Smooth muscle cell (in vitro differentiated cells): ENCODE data around the gene ESRRG. TPM values are rescaled to one million over a fixed set of nuclear protein-coding genes. Genes with fewer than 3 reads are reported as not detected.

Experiments used
- DNase-seq: peaks from one replicate; lab custom pipeline; 2025; ENCODE audit not compliant: unreplicated experiment; lab: John Stamatoyannopoulos, UW
- H2AFZ ChIP-seq: fragments of 200-600 bp; sonication (generic); 2 replicates; pipeline ENCODE4 v1.6.0; 2016; ENCODE audit warnings: antibody characterized with exemption, low read depth, mild to moderate bottlenecking
- H3F3A ChIP-seq: fragments of 200-600 bp; sonication (generic); 2 replicates; pipeline ENCODE4 v1.6.0; 2017; ENCODE audit warnings: antibody characterized with exemption, low read depth
- H3K27ac ChIP-seq: fragments of 200-600 bp; sonication (generic); 2 replicates; pipeline ENCODE4 v1.5.1; 2016; ENCODE audit warnings: low read depth, mild to moderate bottlenecking
- H3K27me3 ChIP-seq: fragments of 200-600 bp; sonication (generic); 2 replicates; pipeline ENCODE4 v1.6.1; 2016; ENCODE audit warnings: low read depth, mild to moderate bottlenecking
- H3K36me3 ChIP-seq: fragments of 200-600 bp; sonication (generic); 2 replicates; pipeline ENCODE4 v1.5.1; 2016; ENCODE audit warnings: low read depth
- H3K4me1 ChIP-seq: fragments of 200-600 bp; sonication (generic); 2 replicates; pipeline ENCODE4 v1.5.1; 2016; ENCODE audit warnings: low read depth
- H3K4me2 ChIP-seq: fragments of 200-600 bp; sonication (generic); 2 replicates; pipeline ENCODE4 v1.6.0; 2016; ENCODE audit warnings: mild to moderate bottlenecking
- H3K4me3 ChIP-seq: fragments of 200-600 bp; sonication (generic); 2 replicates; pipeline ENCODE4 v1.5.1; 2016; ENCODE audit warnings: mild to moderate bottlenecking
- H3K79me2 ChIP-seq: fragments of 200-600 bp; sonication (generic); 2 replicates; pipeline ENCODE4 v1.6.0; 2016; ENCODE audit warnings: low read depth, mild to moderate bottlenecking
- H3K9ac ChIP-seq: fragments of 200-600 bp; sonication (generic); 2 replicates; pipeline ENCODE4 v1.6.0; 2016; ENCODE audit warnings: low read depth
- H3K9me3 ChIP-seq: fragments of 200-600 bp; sonication (generic); replicated peaks from 2 replicates; pipeline ENCODE4 v1.5.1; 2016; ENCODE audit warnings: low read depth
- H4K20me1 ChIP-seq: fragments of 200-600 bp; sonication (generic); 2 replicates; pipeline ENCODE4 v1.6.0; 2016; ENCODE audit warnings: low read depth
- CTCF ChIP-seq: fragments of 200-600 bp; sonication (generic); IDR thresholded peaks from 2 replicates; pipeline ENCODE4 v1.5.1; 2017; ENCODE audit warnings: borderline replicate concordance, mild to moderate bottlenecking, antibody characterized with exemption; ENCODE audit not compliant: insufficient read depth, poor library complexity, severe bottlenecking
- WGBS: methylation state at CpG from one replicate; pipeline ENCODE4 v1.1.7; 2016; ENCODE audit warnings: low lambda C conversion rate; 5-methylcytosine and 5-hydroxymethylcytosine counted together
- polyA plus RNA-seq: library from polyadenylated mRNA; unstranded; fragments of >200 nt; fragmentation: Nextera tagmentation; extraction: Ambion mirVana; gene quantifications from 2 replicates; pipeline ENCODE4 v1.2.1, GENCODE V29; 2016
- total RNA-seq: library from RNA; depleted of rRNA; stranded (reverse); fragments of >200 nt; gene quantifications from 2 replicates; pipeline ENCODE4 v1.2.3, GENCODE V29; 2014

The ESRRG gene
- total and polyA plus RNA-seq, 2 experiments from 2014 or later, result 0.26 TPM; not detected in 1

GRCh38 chr1:216726435-216726834 lies 3.2 kb upstream of the ESRRG start:
- Histone ChIP-seq H3K27me3 (peaks cover 65% of the 10 kb centered on the region), H2AFZ (no peak overlapping the region), H3K9me3 (no peaks in the 10 kb centered on the region), H3K4me3 (no peak overlapping the region), H3K9ac (no peak overlapping the region), H3K4me2 (no peak overlapping the region), H4K20me1 (no peaks in the 10 kb centered on the region), H3F3A (no peaks in the 10 kb centered on the region), H3K4me1 (peaks cover 7% of the 10 kb centered on the region), H3K27ac (no peak overlapping the region), H3K79me2 (no peaks in the 10 kb centered on the region), H3K36me3 (no peaks in the 10 kb centered on the region)
- TF ChIP-seq CTCF, result peak; percentile 15
- DNase-seq, result no peak

- Histone ChIP-seq H3F3A (no peaks in the 10 kb centered on the region), H3K27me3 (peaks cover 79% of the 10 kb centered on the region), H3K4me1 (peaks cover 6% of the 10 kb centered on the region), H3K27ac (no peak overlapping the region), H3K4me2 (peak overlapping the region; percentile 96), H2AFZ (peak overlapping the region; percentile 90), H3K36me3 (no peaks in the 10 kb centered on the region), H3K4me3 (peak overlapping the region; percentile 58), H4K20me1 (no peaks in the 10 kb centered on the region), H3K9ac (no peak overlapping the region), H3K79me2 (no peaks in the 10 kb centered on the region), H3K9me3 (no peaks in the 10 kb centered on the region)
- DNase-seq, result no peak
- WGBS, result 2% methylated on average over 6 of the region's 6 CpGs
- TF ChIP-seq CTCF, result no peak
These were observed 408 bp downstream of the ESRRG start for GRCh38 chr1:216722821-216723220.

GRCh38 chr1:216721863-216722262 lies 1.4 kb downstream of the ESRRG start:
- Histone ChIP-seq H3K9ac (no peak overlapping the region), H3K4me3 (peak overlapping the region; percentile 16), H3K4me1 (peaks cover 6% of the 10 kb centered on the region), H3K79me2 (no peaks in the 10 kb centered on the region), H4K20me1 (no peaks in the 10 kb centered on the region), H3K27me3 (peaks cover 71% of the 10 kb centered on the region), H3K36me3 (no peaks in the 10 kb centered on the region), H3F3A (no peaks in the 10 kb centered on the region), H3K9me3 (no peaks in the 10 kb centered on the region), H3K4me2 (peak overlapping the region; percentile 96), H3K27ac (no peak overlapping the region), H2AFZ (no peak overlapping the region)
- no peak for DNase-seq
- TF ChIP-seq CTCF, result no peak
- WGBS, result 94% methylated on average over 2 of the region's 2 CpGs

- Histone ChIP-seq H3K4me1 (peaks cover 6% of the 10 kb centered on the region), H3K9me3 (no peaks in the 10 kb centered on the region), H3F3A (no peaks in the 10 kb centered on the region), H4K20me1 (no peaks in the 10 kb centered on the region), H3K27me3 (peaks cover 65% of the 10 kb centered on the region), H3K4me2 (no peak overlapping the region), H3K36me3 (no peaks in the 10 kb centered on the region), H3K79me2 (no peaks in the 10 kb centered on the region), H3K9ac (no peak overlapping the region), H3K4me3 (peak overlapping the region; percentile 8), H3K27ac (no peak overlapping the region), H2AFZ (no peak overlapping the region)
- no peak for DNase-seq
- WGBS, result 92% methylated on average over 5 of the region's 5 CpGs
- no peak for TF ChIP-seq CTCF
These were observed 2.2 kb downstream of the ESRRG start for GRCh38 chr1:216721062-216721461.
